Mesenchymal stem cell (in vitro differentiated cells and primary cell): ENCODE measurements around the gene PPTC7.
A peak's percentile ranks its signal among the peaks of the same experiment; 100 is the strongest.
"Not testable (repeated sequence)": the region's sequence is repeated elsewhere in the genome, so short reads cannot be mapped to it uniquely, and the experiment has no call there.

Experiments
- DNase-seq: peaks from one replicate; pipeline ENCODE4 v3.0.0-alpha.2; 2013
- H2AFZ ChIP-seq: one replicate; pipeline ENCODE4 v1.6.1; 2013; ENCODE audit warnings: low read depth, mild to moderate bottlenecking, control low read depth, inconsistent platforms, low read length, moderate library complexity
- H2AK5ac ChIP-seq: 2 replicates; pipeline ENCODE4 v1.6.1; 2013; ENCODE audit warnings: low read length, moderate library complexity, mild to moderate bottlenecking, inconsistent platforms; ENCODE audit not compliant: severe bottlenecking
- H2BK120ac ChIP-seq: one replicate; pipeline ENCODE4 v1.6.1; 2013; ENCODE audit warnings: low read depth, mild to moderate bottlenecking, inconsistent platforms, low read length, moderate library complexity
- H2BK12ac ChIP-seq, 2 experiments: one replicate each; pipeline ENCODE4 v1.6.1; 2013; ENCODE audit warnings: inconsistent platforms in 2 of 2, low read length in 2 of 2, mild to moderate bottlenecking in 2 of 2, moderate library complexity in 2 of 2, control low read depth in 1 of 2
- H2BK15ac ChIP-seq: one replicate; pipeline ENCODE4 v1.6.1; 2013; ENCODE audit warnings: mild to moderate bottlenecking, low read depth, inconsistent platforms; ENCODE audit not compliant: poor library complexity, severe bottlenecking
- H2BK5ac ChIP-seq: 2 replicates; pipeline ENCODE4 v1.6.1; 2013; ENCODE audit warnings: low read depth, mild to moderate bottlenecking, low read length, control low read depth, inconsistent platforms; ENCODE audit not compliant: poor library complexity, severe bottlenecking
- H3K14ac ChIP-seq, 2 experiments: one replicate each; pipeline ENCODE4 v1.6.1; 2013; ENCODE audit warnings: inconsistent platforms in 2 of 2, low read length in 2 of 2, control low read depth in 1 of 2, mild to moderate bottlenecking in 1 of 2, moderate library complexity in 1 of 2
- H3K18ac ChIP-seq, 2 experiments: one replicate each; pipeline ENCODE4 v1.6.1; 2013; ENCODE audit warnings: inconsistent platforms in 2 of 2, low read length in 2 of 2, control low read depth in 1 of 2, low read depth in 1 of 2, mild to moderate bottlenecking in 1 of 2
- H3K23ac ChIP-seq, 2 experiments: one replicate each; pipeline ENCODE4 v1.6.1; 2013; ENCODE audit warnings: inconsistent platforms in 2 of 2, low read length in 2 of 2, mild to moderate bottlenecking in 2 of 2, moderate library complexity in 2 of 2, control low read depth in 1 of 2
- H3K27ac ChIP-seq: 2 replicates; pipeline ENCODE4 v1.5.1; 2013; ENCODE audit warnings: mild to moderate bottlenecking, moderate library complexity, low read length, control low read depth, inconsistent platforms; ENCODE audit not compliant: poor library complexity, severe bottlenecking
- H3K27me3 ChIP-seq, 2 experiments: 2 replicates each; pipeline versions ENCODE4 v1.6.1 to v1.7.0; 2013; ENCODE audit warnings: low read length in 2 of 2, mild to moderate bottlenecking in 2 of 2, moderate library complexity in 2 of 2, control low read depth in 1 of 2, inconsistent platforms in 1 of 2; ENCODE audit not compliant: control insufficient read depth in 1 of 2, insufficient read depth in 1 of 2
- H3K36me3 ChIP-seq, 2 experiments: 2 replicates each; pipeline versions ENCODE4 v1.6.1 to v1.7.0; 2013; ENCODE audit warnings: low read length in 2 of 2, control low read depth in 1 of 2, inconsistent platforms in 1 of 2, low read depth in 1 of 2, mild to moderate bottlenecking in 1 of 2; ENCODE audit not compliant: insufficient read depth in 2 of 2, control insufficient read depth in 1 of 2
- H3K4ac ChIP-seq, 2 experiments: one replicate each; pipeline ENCODE4 v1.6.1; 2013; ENCODE audit warnings: inconsistent platforms in 2 of 2, low read length in 2 of 2, mild to moderate bottlenecking in 2 of 2, moderate library complexity in 2 of 2, control low read depth in 1 of 2, low read depth in 1 of 2
- H3K4me1 ChIP-seq: 2 replicates; pipeline ENCODE4 v1.6.1; 2013; ENCODE audit warnings: low read depth, low read length, control low read depth; ENCODE audit not compliant: control insufficient read depth, insufficient read depth
- H3K4me2 ChIP-seq: 2 replicates; pipeline ENCODE4 v1.6.1; 2013; ENCODE audit warnings: low read length, mild to moderate bottlenecking, inconsistent platforms; ENCODE audit not compliant: poor library complexity, severe bottlenecking
- H3K4me3 ChIP-seq, 2 experiments: 2 replicates each; pipeline versions ENCODE4 v1.5.1 to v1.7.0; 2013; ENCODE audit warnings: low read length in 2 of 2, mild to moderate bottlenecking in 2 of 2, control low read depth in 1 of 2, low read depth in 1 of 2; ENCODE audit not compliant: insufficient read depth in 1 of 2
- H3K79me1 ChIP-seq: replicated peaks from 2 replicates; pipeline ENCODE4 v1.6.1; 2013; ENCODE audit warnings: mild to moderate bottlenecking, control low read depth, low read length, inconsistent platforms; ENCODE audit not compliant: poor library complexity, severe bottlenecking
- H3K9ac ChIP-seq: 2 replicates; pipeline ENCODE4 v1.7.0; 2013; ENCODE audit warnings: mild to moderate bottlenecking, low read length, moderate library complexity
- H3K9me3 ChIP-seq: 2 replicates; pipeline ENCODE4 v1.7.0; 2013; ENCODE audit warnings: mild to moderate bottlenecking, low read length; ENCODE audit not compliant: control insufficient read depth
- H4K8ac ChIP-seq: one replicate; pipeline ENCODE4 v1.6.1; 2013; ENCODE audit warnings: inconsistent platforms, mild to moderate bottlenecking, low read length, moderate library complexity
- H4K91ac ChIP-seq: one replicate; pipeline ENCODE4 v1.6.1; 2013; ENCODE audit warnings: mild to moderate bottlenecking, low read length, inconsistent platforms
- WGBS: methylation state at CpG from one replicate; pipeline ENCODE4 v1.1.7; 2013; ENCODE audit warnings: mixed read lengths; 5-methylcytosine and 5-hydroxymethylcytosine counted together

PPTC7 gene

GRCh38 chr12:110613071-110613770 lies 30.1 kb upstream of the PPTC7 start:
- H3K4ac ChIP-seq: peak overlapping the region in 1 of 2 experiments; percentile 42
- no peak overlapping the region for H2AK5ac ChIP-seq
- H3K9me3 ChIP-seq: no peaks in the 10 kb centered on the region
- peak overlapping the region; percentile 61 for H2BK120ac ChIP-seq
- H2BK12ac ChIP-seq: no peak overlapping the region
- peak overlapping the region; percentile 93 for H3K4me2 ChIP-seq
- no peak overlapping the region for H3K14ac ChIP-seq
- H3K9ac ChIP-seq: peak overlapping the region; percentile 95
- H3K4me1 ChIP-seq: no peaks in the 10 kb centered on the region
- H3K36me3 ChIP-seq: peaks cover 3 to 8% of the 10 kb centered on the region in 2 experiments
- H3K18ac ChIP-seq: peak overlapping the region; percentile 25 to 83
- no peak overlapping the region for H4K91ac ChIP-seq
- no peaks in the 10 kb centered on the region for H3K27me3 ChIP-seq
- H3K4me3 ChIP-seq: peak overlapping the region; percentile 84 to 91
- no peak overlapping the region for H3K23ac ChIP-seq
- H3K27ac ChIP-seq: no peak overlapping the region
- DNase-seq: no peak
- H2AFZ ChIP-seq: no peak overlapping the region
- peaks cover 4% of the 10 kb centered on the region for H3K79me1 ChIP-seq
- H2BK5ac ChIP-seq: no peak overlapping the region
- WGBS: 82% methylated on average over 15 of the region's 23 CpGs
- H2BK15ac ChIP-seq: no peak overlapping the region
- H4K8ac ChIP-seq: peak overlapping the region; percentile 92

- Histone ChIP-seq H3K9me3 (no peaks in the 10 kb centered on the region), H3K18ac (no peak overlapping the region), H3K23ac (no peak overlapping the region), H2BK5ac (no peak overlapping the region), H3K27me3 (no peaks in the 10 kb centered on the region), H3K14ac (no peak overlapping the region), H2AK5ac (no peak overlapping the region), H3K4me3 (no peak overlapping the region), H3K4me2 (no peak overlapping the region), H3K79me1 (no peaks in the 10 kb centered on the region), H2AFZ (no peak overlapping the region), H3K4ac (no peak overlapping the region), H2BK15ac (no peak overlapping the region), H3K36me3 (no peaks in the 10 kb centered on the region), H4K8ac (no peak overlapping the region), H3K4me1 (no peaks in the 10 kb centered on the region), H3K9ac (no peak overlapping the region), H4K91ac (no peak overlapping the region), H2BK12ac (no peak overlapping the region), H2BK120ac (no peak overlapping the region), H3K27ac (no peak overlapping the region)
- no peak for DNase-seq
- 100% methylated on average over 7 of the region's 8 CpGs for WGBS
Observed at GRCh38 chr12:110606253-110606611, 23.1 kb upstream of the PPTC7 start.

- peak; percentile 71 for DNase-seq
- not testable (repeated sequence) for H2AK5ac ChIP-seq, H3K27me3 ChIP-seq, H3K27ac ChIP-seq, H3K4me1 ChIP-seq, H3K4ac ChIP-seq, H2AFZ ChIP-seq, H2BK120ac ChIP-seq, H3K79me1 ChIP-seq, H2BK12ac ChIP-seq, H3K18ac ChIP-seq, H3K9me3 ChIP-seq, H3K36me3 ChIP-seq, H4K91ac ChIP-seq, H3K4me3 ChIP-seq, H3K9ac ChIP-seq, H3K14ac ChIP-seq, H3K4me2 ChIP-seq, H2BK15ac ChIP-seq, H4K8ac ChIP-seq, H2BK5ac ChIP-seq, H3K23ac ChIP-seq
- WGBS: 57% methylated on average over 14 of the region's 14 CpGs
Observed at GRCh38 chr12:110602085-110602814, 19.1 kb upstream of the PPTC7 start.

GRCh38 chr12:110600254-110600653 lies 17.1 kb upstream of the PPTC7 start:
- no peak overlapping the region for H3K14ac ChIP-seq
- no peaks in the 10 kb centered on the region for H3K9me3 ChIP-seq
- peak; percentile 75 for DNase-seq
- no peaks in the 10 kb centered on the region for H3K27me3 ChIP-seq
- H2BK15ac ChIP-seq: no peak overlapping the region
- no peak overlapping the region for H3K23ac ChIP-seq
- H2AFZ ChIP-seq: no peak overlapping the region
- WGBS: 83% methylated on average over 1 of the region's 4 CpGs
- H2BK5ac ChIP-seq: no peak overlapping the region
- H2AK5ac ChIP-seq: no peak overlapping the region
- H3K9ac ChIP-seq: no peak overlapping the region
- H3K18ac ChIP-seq: no peak overlapping the region
- H4K8ac ChIP-seq: no peak overlapping the region
- H3K27ac ChIP-seq: no peak overlapping the region
- no peak overlapping the region for H4K91ac ChIP-seq
- no peak overlapping the region for H2BK120ac ChIP-seq
- no peaks in the 10 kb centered on the region for H3K79me1 ChIP-seq
- H2BK12ac ChIP-seq: no peak overlapping the region
- no peak overlapping the region for H3K4me3 ChIP-seq
- H3K4me1 ChIP-seq: no peaks in the 10 kb centered on the region
- H3K4me2 ChIP-seq: no peak overlapping the region
- no peaks in the 10 kb centered on the region for H3K36me3 ChIP-seq
- no peak overlapping the region for H3K4ac ChIP-seq
